ENCODE measurements around the gene HCFC1R1. TPM values are rescaled to one million over a fixed set of nuclear protein-coding genes. Genes with fewer than 3 reads are reported as not detected.
A peak's percentile ranks its signal among the peaks of the same experiment; 100 is the strongest.

HCFC1R1 gene
- total RNA-seq, 1 donor from 2014 or later, result 61.1 TPM

- peak; percentile 73 for DNase-seq
- intact Hi-C loops (cut with micrococcal nuclease), result no loop called here
- peak; percentile 53 for ATAC-seq
These were observed 38.3 kb downstream of the HCFC1R1 start for GRCh38 chr16:2985462-2985861.

GRCh38 chr16:2983706-2984136, 40.0 kb downstream of the HCFC1R1 start:
- intact Hi-C loops (cut with micrococcal nuclease), result no loop called here
- DNase-seq, result peak; percentile 89
- ATAC-seq, result peak; percentile 39

GRCh38 chr16:2982402-2982801, 41.3 kb downstream of the HCFC1R1 start:
- intact Hi-C loops (cut with micrococcal nuclease), result no loop called here
- no peak for ATAC-seq

GRCh38 chr16:2981899-2982250, 41.9 kb downstream of the HCFC1R1 start:
- DNase-seq, result no peak
- intact Hi-C loops (cut with micrococcal nuclease), result no loop called here

More at GRCh38 chr16:2982402-2982801, 41.3 kb downstream of the HCFC1R1 start:
- no peak for DNase-seq

GRCh38 chr16:2981177-2981898, 42.4 kb downstream of the HCFC1R1 start:
- DNase-seq, result no peak
- no peak for ATAC-seq
- intact Hi-C loops (cut with micrococcal nuclease), result no loop called here

More at GRCh38 chr16:2981899-2982250, 41.9 kb downstream of the HCFC1R1 start:
- ATAC-seq, result no peak

GRCh38 chr16:2980227-2981176, 43.2 kb downstream of the HCFC1R1 start, which contains the start of gene PKMYT1:
TSS of gene PKMYT1 (minus strand) at chr16:2980446. CDS start at chr16:2979657, 789 bp downstream.
- intact Hi-C loops (cut with micrococcal nuclease), result no loop called here
- DNase-seq (peak; percentile 97), ATAC-seq (peak; percentile 95)

GRCh38 chr16:2979669-2980226, 44.0 kb downstream of the HCFC1R1 start:
- ATAC-seq (no peak), DNase-seq (no peak)
- intact Hi-C loops (cut with micrococcal nuclease), result no loop called here

GRCh38 chr16:2977440-2977839, 46.3 kb downstream of the HCFC1R1 start:
- intact Hi-C loops (cut with micrococcal nuclease), result no loop called here
- DNase-seq, result no peak
- no peak for ATAC-seq

GRCh38 chr16:2976673-2977072, 47.1 kb downstream of the HCFC1R1 start:
- intact Hi-C loops (cut with micrococcal nuclease), result no loop called here
- ATAC-seq (no peak), DNase-seq (no peak)

GRCh38 chr16:2976201-2976600, 47.5 kb downstream of the HCFC1R1 start:
- no peak for ATAC-seq
- intact Hi-C loops (cut with micrococcal nuclease), result no loop called here
- no peak for DNase-seq

GRCh38 chr16:2975161-2975795, 48.5 kb downstream of the HCFC1R1 start:
- DNase-seq, result no peak
- intact Hi-C loops (cut with micrococcal nuclease), result no loop called here
- ATAC-seq, result no peak

- ATAC-seq (no peak), DNase-seq (no peak)
- intact Hi-C loops (cut with micrococcal nuclease), result no loop called here
These were observed 49.3 kb downstream of the HCFC1R1 start for GRCh38 chr16:2974319-2975056.

- intact Hi-C loops (cut with micrococcal nuclease), result no loop called here
- ATAC-seq (no peak), DNase-seq (no peak)
These were observed 50.0 kb downstream of the HCFC1R1 start for GRCh38 chr16:2973605-2974318.

- ATAC-seq (no peak), DNase-seq (no peak)
- intact Hi-C loops (cut with micrococcal nuclease), result no loop called here
These were observed 50.6 kb downstream of the HCFC1R1 start for GRCh38 chr16:2973093-2973492.
